Neural cell (in vitro differentiated cells): ENCODE measurements around the gene CAT.

ENCODE experiments used
- EP300 ChIP-seq: fragments of 450-650 bp; conservative IDR thresholded peaks from 2 replicates; pipeline ENCODE4 v1.6.1; 2014; ENCODE audit warnings: antibody characterized with exemption, mild to moderate bottlenecking, moderate library complexity; ENCODE audit not compliant: poor library complexity, severe bottlenecking
- POLR2AphosphoS5 ChIP-seq: IDR thresholded peaks from 2 replicates; pipeline ENCODE4 v1.6.1; 2012
- TF ChIP-seq, protein P1 (sequence below): fragments of 450-650 bp; IDR thresholded peaks from 2 replicates; pipeline ENCODE4 v1.5.1; 2014; ENCODE audit warnings: antibody characterized with exemption, mild to moderate bottlenecking, moderate library complexity; ENCODE audit not compliant: poor library complexity, severe bottlenecking
- TF ChIP-seq, protein P2 (sequence below): IDR thresholded peaks from 2 replicates; pipeline ENCODE4 v1.6.1; 2012; ENCODE audit warnings: borderline replicate concordance

GRCh38 chr11:34490304-34490703 lies 51.6 kb downstream of the CAT start:
- TF ChIP-seq, protein P1, sequence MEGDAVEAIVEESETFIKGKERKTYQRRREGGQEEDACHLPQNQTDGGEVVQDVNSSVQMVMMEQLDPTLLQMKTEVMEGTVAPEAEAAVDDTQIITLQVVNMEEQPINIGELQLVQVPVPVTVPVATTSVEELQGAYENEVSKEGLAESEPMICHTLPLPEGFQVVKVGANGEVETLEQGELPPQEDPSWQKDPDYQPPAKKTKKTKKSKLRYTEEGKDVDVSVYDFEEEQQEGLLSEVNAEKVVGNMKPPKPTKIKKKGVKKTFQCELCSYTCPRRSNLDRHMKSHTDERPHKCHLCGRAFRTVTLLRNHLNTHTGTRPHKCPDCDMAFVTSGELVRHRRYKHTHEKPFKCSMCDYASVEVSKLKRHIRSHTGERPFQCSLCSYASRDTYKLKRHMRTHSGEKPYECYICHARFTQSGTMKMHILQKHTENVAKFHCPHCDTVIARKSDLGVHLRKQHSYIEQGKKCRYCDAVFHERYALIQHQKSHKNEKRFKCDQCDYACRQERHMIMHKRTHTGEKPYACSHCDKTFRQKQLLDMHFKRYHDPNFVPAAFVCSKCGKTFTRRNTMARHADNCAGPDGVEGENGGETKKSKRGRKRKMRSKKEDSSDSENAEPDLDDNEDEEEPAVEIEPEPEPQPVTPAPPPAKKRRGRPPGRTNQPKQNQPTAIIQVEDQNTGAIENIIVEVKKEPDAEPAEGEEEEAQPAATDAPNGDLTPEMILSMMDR = no peak
- TF ChIP-seq EP300 (no peak), POLR2AphosphoS5 (no peak)
- TF ChIP-seq, protein P2, sequence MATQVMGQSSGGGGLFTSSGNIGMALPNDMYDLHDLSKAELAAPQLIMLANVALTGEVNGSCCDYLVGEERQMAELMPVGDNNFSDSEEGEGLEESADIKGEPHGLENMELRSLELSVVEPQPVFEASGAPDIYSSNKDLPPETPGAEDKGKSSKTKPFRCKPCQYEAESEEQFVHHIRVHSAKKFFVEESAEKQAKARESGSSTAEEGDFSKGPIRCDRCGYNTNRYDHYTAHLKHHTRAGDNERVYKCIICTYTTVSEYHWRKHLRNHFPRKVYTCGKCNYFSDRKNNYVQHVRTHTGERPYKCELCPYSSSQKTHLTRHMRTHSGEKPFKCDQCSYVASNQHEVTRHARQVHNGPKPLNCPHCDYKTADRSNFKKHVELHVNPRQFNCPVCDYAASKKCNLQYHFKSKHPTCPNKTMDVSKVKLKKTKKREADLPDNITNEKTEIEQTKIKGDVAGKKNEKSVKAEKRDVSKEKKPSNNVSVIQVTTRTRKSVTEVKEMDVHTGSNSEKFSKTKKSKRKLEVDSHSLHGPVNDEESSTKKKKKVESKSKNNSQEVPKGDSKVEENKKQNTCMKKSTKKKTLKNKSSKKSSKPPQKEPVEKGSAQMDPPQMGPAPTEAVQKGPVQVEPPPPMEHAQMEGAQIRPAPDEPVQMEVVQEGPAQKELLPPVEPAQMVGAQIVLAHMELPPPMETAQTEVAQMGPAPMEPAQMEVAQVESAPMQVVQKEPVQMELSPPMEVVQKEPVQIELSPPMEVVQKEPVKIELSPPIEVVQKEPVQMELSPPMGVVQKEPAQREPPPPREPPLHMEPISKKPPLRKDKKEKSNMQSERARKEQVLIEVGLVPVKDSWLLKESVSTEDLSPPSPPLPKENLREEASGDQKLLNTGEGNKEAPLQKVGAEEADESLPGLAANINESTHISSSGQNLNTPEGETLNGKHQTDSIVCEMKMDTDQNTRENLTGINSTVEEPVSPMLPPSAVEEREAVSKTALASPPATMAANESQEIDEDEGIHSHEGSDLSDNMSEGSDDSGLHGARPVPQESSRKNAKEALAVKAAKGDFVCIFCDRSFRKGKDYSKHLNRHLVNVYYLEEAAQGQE = no peak
